Gastroesophageal sphincter (tissue), 4 donors: ENCODE results near the gene C1orf74. TPM values are rescaled to one million over a fixed set of nuclear protein-coding genes. Genes with fewer than 3 reads are reported as not detected.
A peak's percentile ranks its signal among the peaks of the same experiment; 100 is the strongest.

Experiments
- ATAC-seq: fragments of 150-250 bp; one replicate; pipeline ENCODE4 v1.9.1; 2016; ENCODE audit warnings: mild to moderate bottlenecking, moderate library complexity
- H3K27ac ChIP-seq, 4 donors: fragments of 200-600 bp; sonication (generic) in 3 of 4; 1 replicate in 3 of 4; 2 replicates in 1 of 4; pipeline ENCODE4 v1.5.1; 2016 to 2019
- H3K27me3 ChIP-seq: fragments of 200-600 bp; sonication (generic); one replicate; pipeline ENCODE4 v1.5.1; 2019
- H3K36me3 ChIP-seq, 2 donors: fragments of 200-600 bp; sonication (generic); one replicate each; pipeline ENCODE4 v1.5.1; 2019; ENCODE audit warnings: control low read depth in 1 of 2
- H3K4me1 ChIP-seq, 3 donors: fragments of 200-600 bp; sonication (generic); 1 replicate in 2 of 3; 2 replicates in 1 of 3; pipeline ENCODE4 v1.5.1; 2016 to 2019; ENCODE audit warnings: control low read depth in 2 of 3
- H3K4me3 ChIP-seq, 2 donors: fragments of 200-600 bp; sonication (generic); one replicate each; pipeline ENCODE4 v1.5.1; 2019; ENCODE audit warnings: mild to moderate bottlenecking in 1 of 2, moderate library complexity in 1 of 2
- H3K9me3 ChIP-seq, 3 donors: fragments of 200-600 bp; sonication (generic); one replicate each; pipeline ENCODE4 v1.5.1; 2017 to 2019; ENCODE audit warnings: control low read depth in 2 of 3
- CTCF ChIP-seq, 4 experiments: fragments of 200-600 bp in 2 of 4; fragments of 450-650 bp in 2 of 4; sonication (generic) in 1 of 4; IDR thresholded peaks; one replicate each; pipeline ENCODE4 v1.5.1; 2017 to 2019; ENCODE audit warnings: antibody characterized with exemption in 4 of 4, mild to moderate bottlenecking in 2 of 4, moderate library complexity in 2 of 4
- EP300 ChIP-seq: sonication (generic); formaldehyde crosslinking; IDR thresholded peaks from one replicate; pipeline ENCODE4 v1.6.1; 2017; ENCODE audit warnings: antibody characterized with exemption, mild to moderate bottlenecking
- POLR2A ChIP-seq, 2 donors: fragments of 450-650 bp; IDR thresholded peaks; one replicate each; pipeline ENCODE4 v1.6.1; 2017; ENCODE audit warnings: antibody characterized with exemption in 2 of 2, mild to moderate bottlenecking in 2 of 2, moderate library complexity in 1 of 2
- POLR2AphosphoS5 ChIP-seq: sonication (generic); formaldehyde crosslinking; IDR thresholded peaks from one replicate; pipeline ENCODE4 v1.6.1; 2017; ENCODE audit warnings: antibody characterized with exemption
- WGBS, 2 donors: methylation state at CpG; one replicate each; pipeline ENCODE4 v1.1.5; 2018; ENCODE audit warnings: low coverage in 1 of 2; 5-methylcytosine and 5-hydroxymethylcytosine counted together
- total RNA-seq, 4 donors: library from RNA; depleted of rRNA; stranded (reverse); fragments of >200 nt; gene quantifications; one replicate each; pipeline ENCODE4 v1.1.0, GENCODE V29; 2016

The C1orf74 gene
- total RNA-seq, 4 donors from 2014 or later: 0.64 to 1.3 (median 0.87) TPM

DNA sequence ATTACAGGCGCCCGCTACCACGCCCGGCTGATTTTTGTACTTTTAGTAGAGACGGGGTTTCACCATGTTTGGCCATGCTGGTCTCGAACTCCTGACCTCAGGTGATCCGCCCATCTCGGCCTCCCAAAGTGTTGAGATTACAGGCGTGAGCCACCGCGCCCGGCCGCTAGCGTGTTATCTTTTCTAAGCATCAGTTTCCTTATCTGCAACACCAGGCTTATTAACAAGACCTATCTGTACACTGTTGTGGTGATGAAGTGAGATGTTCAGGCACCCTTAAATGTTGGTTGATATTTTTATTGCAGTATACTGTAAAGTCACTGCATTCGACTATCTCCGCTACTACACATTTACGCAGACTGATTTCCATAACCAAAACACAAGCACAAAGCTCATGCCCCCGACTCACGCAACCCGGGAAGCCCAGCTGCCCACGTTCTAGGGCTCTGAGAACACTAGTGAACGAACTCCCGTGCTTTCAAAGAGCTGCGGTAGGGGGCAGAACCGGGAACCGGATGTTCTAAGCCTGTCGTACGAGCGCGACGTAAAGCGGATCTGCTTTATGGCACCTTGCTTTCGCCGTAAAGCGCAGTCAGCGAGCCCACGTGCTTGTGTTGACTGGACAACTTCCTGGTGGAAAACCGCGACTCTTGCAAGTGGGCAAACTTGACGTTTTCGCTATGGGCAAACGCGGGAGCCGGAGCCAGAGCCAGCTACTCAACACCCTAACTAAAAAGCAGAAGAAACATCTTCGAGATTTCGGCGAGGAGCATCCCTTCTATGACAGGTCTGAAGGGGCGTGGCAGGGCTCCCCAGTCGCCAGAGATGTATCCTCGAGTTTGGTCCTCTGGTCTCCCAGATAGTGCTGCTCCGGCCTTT is 43.3 kb upstream of the C1orf74 start, which contains the start of gene UTP25:
Gene UTP25, plus strand, starts transcription at position 589 of the 879 bp plus-strand sequence. Its CDS starts 92 bp downstream, at position 681.
- ATAC-seq: peak; percentile 94
- Histone ChIP-seq H3K27ac (peak within 1 kb of the TSS; percentile 29 to 78 (median 75)), H3K4me1 (peaks cover 0 to 32% (median 9%) of the 10 kb centered on the region in 3 donors), H3K27me3 (no peaks in the 10 kb centered on the region), H3K4me3 (peak within 1 kb of the TSS; percentile 77 to 82), H3K36me3 (peaks cover 0 to 20% of the 10 kb centered on the region in 2 donors), H3K9me3 (no peaks in the 10 kb centered on the region)
- 17 to 41% methylated on average over 10 to 32 of the region's 51 CpGs for WGBS, 2 donors
- TF ChIP-seq EP300: no peak
- peak; percentile 70 for TF ChIP-seq POLR2AphosphoS5
- peak; percentile 46 to 86 (median 75) for TF ChIP-seq CTCF (IDR thresholded peaks at IDR 0.05)
- peak in 1 of 2 donors; percentile 22 for TF ChIP-seq POLR2A (IDR thresholded peaks at IDR 0.05)

GRCh38 chr1:209825591-209826434 is 41.5 kb upstream of the C1orf74 start:
- H3K36me3 ChIP-seq: peaks cover 0 to 2% of the 10 kb centered on the region in 2 donors
- H3K9me3 ChIP-seq: no peaks in the 10 kb centered on the region
- 40 to 67% methylated on average over 2 to 10 of the region's 11 CpGs for WGBS, 2 donors
- H3K27ac ChIP-seq: no peak overlapping the region
- peaks cover 0 to 32% (median 9%) of the 10 kb centered on the region in 3 donors for H3K4me1 ChIP-seq
- ATAC-seq: no peak
- no peak overlapping the region for H3K4me3 ChIP-seq
- no peak for TF ChIP-seq POLR2A (IDR thresholded peaks at IDR 0.05)
- no peak for TF ChIP-seq EP300
- no peak for TF ChIP-seq CTCF (IDR thresholded peaks at IDR 0.05)
- peaks cover 6% of the 10 kb centered on the region for H3K27me3 ChIP-seq

DNA sequence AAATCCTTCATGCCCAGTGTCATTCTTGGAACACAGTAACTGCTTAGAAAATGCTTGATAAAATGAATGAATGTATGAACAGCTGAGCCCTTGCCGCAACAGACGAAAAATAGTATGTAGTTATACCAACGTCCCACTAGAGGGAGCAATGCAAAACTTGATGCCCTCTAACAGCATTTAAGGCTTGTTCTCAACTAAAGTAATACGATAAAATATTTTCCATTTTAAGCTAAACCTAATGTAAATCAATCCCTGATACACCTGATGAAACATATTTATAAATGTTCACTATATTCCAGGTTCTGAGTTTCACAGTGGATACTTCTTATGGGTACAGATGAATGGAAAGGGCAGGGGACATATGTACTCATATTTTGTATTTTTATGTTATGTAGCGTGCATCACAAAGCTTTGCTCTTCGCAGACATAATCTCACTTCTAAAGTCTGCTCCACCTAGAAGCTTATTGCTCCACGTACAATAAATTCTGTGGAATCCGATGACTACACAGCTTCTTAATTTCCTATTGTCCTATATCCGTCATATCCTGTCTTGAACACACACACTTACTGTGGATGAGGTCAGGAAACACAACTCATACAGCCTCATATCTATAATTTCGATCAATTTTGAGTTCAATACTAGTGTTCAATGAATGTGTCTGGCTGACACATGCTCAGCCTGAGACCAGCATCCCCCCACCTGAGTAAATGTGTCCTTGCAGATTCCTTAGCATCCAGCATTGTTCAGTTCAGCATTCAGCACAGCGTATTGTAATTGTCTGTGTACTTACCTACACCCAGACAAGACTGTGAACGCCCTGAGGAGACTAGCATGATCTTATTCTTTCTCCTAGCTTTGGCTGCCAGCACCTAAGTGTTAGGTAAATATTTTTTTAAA is 39.0 kb upstream of the C1orf74 start:
- no peak for TF ChIP-seq EP300
- no peak for TF ChIP-seq POLR2AphosphoS5
- TF ChIP-seq CTCF (IDR thresholded peaks at IDR 0.05): peak; percentile 55 to 68 (median 61)
- no peak for TF ChIP-seq POLR2A (IDR thresholded peaks at IDR 0.05)
- Histone ChIP-seq H3K4me1 (peaks cover 0 to 16% (median 0%) of the 10 kb centered on the region in 3 donors), H3K36me3 (no peaks in the 10 kb centered on the region), H3K27me3 (peaks cover 6% of the 10 kb centered on the region), H3K27ac (no peak overlapping the region), H3K9me3 (no peaks in the 10 kb centered on the region), H3K4me3 (no peak overlapping the region)
- 36% methylated on average over 12 of the region's 12 CpGs for WGBS, 2 donors
- no peak for ATAC-seq

- Histone ChIP-seq H3K27ac (no peak overlapping the region), H3K27me3 (peaks cover 6% of the 10 kb centered on the region), H3K9me3 (no peaks in the 10 kb centered on the region), H3K4me1 (peaks cover 0 to 14% (median 0%) of the 10 kb centered on the region in 3 donors), H3K36me3 (no peaks in the 10 kb centered on the region), H3K4me3 (no peak overlapping the region)
- ATAC-seq: no peak
- WGBS, 2 donors: 64 to 67% methylated on average over 7 of the region's 7 CpGs
- no peak for TF ChIP-seq POLR2AphosphoS5
Observed at GRCh38 chr1:209822706-209823105, 38.3 kb upstream of the C1orf74 start.
